Heart right ventricle (tissue), 16 donors: ENCODE results near the gene HAND1. TPM values are rescaled to one million over a fixed set of nuclear protein-coding genes. Genes with fewer than 3 reads are reported as not detected.

Experiments used
- ATAC-seq, 8 donors: fragments of 200-7000 bp; cut with Tn5 transposase; one replicate each; pipeline ENCODE4 v1.9.1; 2020; ENCODE audit warnings: mild to moderate bottlenecking in 8 of 8, moderate library complexity in 8 of 8, moderate number of reproducible peaks in 1 of 8
- DNase-seq, 2 donors: peaks; one replicate each; pipeline ENCODE4 v3.0.0-alpha.2; 2020
- H3K27ac ChIP-seq, 10 donors: fragments of 200-600 bp; sonication (generic) in 2 of 10; one replicate each; pipeline versions ENCODE4 v1.5.0 to v1.8.0; 2020 to 2022; ENCODE audit warnings: mild to moderate bottlenecking in 3 of 10
- H3K27me3 ChIP-seq, 7 donors: fragments of 200-600 bp; one replicate each; pipeline ENCODE4 v1.8.0; 2021 to 2022; ENCODE audit warnings: mild to moderate bottlenecking in 2 of 7
- H3K36me3 ChIP-seq, 9 donors: fragments of 200-600 bp; sonication (generic) in 1 of 9; one replicate each; pipeline versions ENCODE4 v1.5.0 to v1.8.0; 2020 to 2022; ENCODE audit warnings: mild to moderate bottlenecking in 2 of 9
- H3K4me1 ChIP-seq, 9 donors: fragments of 200-600 bp; sonication (generic) in 1 of 9; one replicate each; pipeline versions ENCODE4 v1.5.0 to v1.8.0; 2020 to 2022; ENCODE audit warnings: mild to moderate bottlenecking in 4 of 9
- H3K4me3 ChIP-seq, 10 donors: fragments of 200-600 bp; sonication (generic) in 2 of 10; one replicate each; pipeline versions ENCODE4 v1.5.0 to v1.8.0; 2020 to 2022; ENCODE audit warnings: mild to moderate bottlenecking in 7 of 10, moderate library complexity in 2 of 10
- H3K9me3 ChIP-seq, 11 donors: fragments of 200-600 bp in 10 of 11; sonication (generic) in 2 of 11; one replicate each; pipeline versions ENCODE4 v1.5.0 to v1.8.0; 2013 to 2022; ENCODE audit warnings: mild to moderate bottlenecking in 2 of 11, control low read depth in 1 of 11, moderate library complexity in 1 of 11
- WGBS, 2 donors: extraction: QIAGEN DNeasy Blood & Tissue Kit; methylation state at CpG; one replicate each; pipeline ENCODE4 v1.1.7; 2013; ENCODE audit warnings: inconsistent platforms in 1 of 2; 5-methylcytosine and 5-hydroxymethylcytosine counted together
- intact Hi-C, 10 donors: fragments of 100-400 bp; cut with DNase I; formaldehyde crosslinking; loops; one replicate each; pipeline versions ENCODE4 v1.11.1 to v1.14.2; 2022
- polyA plus RNA-seq, 2 donors: library from polyadenylated mRNA; stranded (reverse); fragments of 200-250 nt; gene quantifications; one replicate each; pipeline ENCODE4 v1.2.3, GENCODE V29; 2013
- total RNA-seq, 10 donors: library from RNA; stranded (reverse); fragmentation: NEBNext Ultra II Directional in 3 of 10; extraction: Animal tissue kit (Norgen Biotek cat#: 25700) in 3 of 10; gene quantifications; one replicate each; pipeline versions ENCODE4 v1.2.1 to v1.2.4, GENCODE V29; 2021 to 2023
- TF ChIP-seq, protein P1 (sequence below), 9 donors: fragments of 200-600 bp; sonication (generic) in 2 of 9; IDR thresholded peaks; one replicate each; pipeline versions ENCODE4 v1.5.0 to v1.8.0; 2021 to 2022; ENCODE audit warnings: antibody characterized with exemption in 9 of 9, mild to moderate bottlenecking in 5 of 9, moderate library complexity in 1 of 9
- donor health status: Arrhythmogenic right ventricular cardiomyopathy.
- donor health status: ischemic (EF 13 %, LVEDD 7.1; RV severe dilation, severe dysfunction).
- donor health status: healthy with polysubstance abuse.
- donor health status: DM: no; HTN: yes; CAD: no.
- donor health status: DM: no; HTN: no; CAD: no.
- donor health status: ischemic (EF 25% LVEDD 6.9; RV normal size, moderate dysfunction).
- donor health status: ischemic (EF 25% LVEDD 5.7; RV mildly dilated, moderate dysfunction).
- donor health status: healthy.
- donor health status: DM: yes; HTN: yes; CAD: no.
- donor health status: Ischemic cardiomyopathy.
- donor health status: ischemic (EF 35%, LVEDD 5.7; RV mildly dilated, moderate dysfunction).
- donor health status: nonischemic (EF 11% LVEDD 7.7; RV severe dilation, severe dysfunction).
- donor health status: DM: yes; HTN: yes; CAD: no.
- donor health status: PGD.
- donor health status: ischemic (EF 29% LVEDD 5.4; RV normal size, mild dysfunction).
- donor health status: nonischemic (EF 23%, LVEDD 6.1; RV moderate dilation, normal function).

The HAND1 gene
- total and polyA plus RNA-seq, 12 donors: 16.8 to 33.0 (median 24.6) TPM

- no peak overlapping the region for H3K4me3 ChIP-seq
- H3K9me3 ChIP-seq: no peaks in the 10 kb centered on the region
- H3K36me3 ChIP-seq: no peaks in the 10 kb centered on the region
- peak overlapping the region in 5 of 10 donors; percentile 9 to 85 (median 41) for H3K27ac ChIP-seq
- H3K4me1 ChIP-seq: peaks cover 10 to 51% (median 35%) of the 10 kb centered on the region in 9 donors
- WGBS, 2 donors: 34 to 43% methylated on average over 11 of the region's 11 CpGs
- intact Hi-C loops: loop anchor here in 2 of 10 donors (1.0 to 10.0 kb wide), 2 partner anchors 139 to 384 kb away; partner anchors contain the start of genes CNOT8 (in 1 of the 2) and FAXDC2 (in 1 of the 2)
- TF ChIP-seq, protein P1, sequence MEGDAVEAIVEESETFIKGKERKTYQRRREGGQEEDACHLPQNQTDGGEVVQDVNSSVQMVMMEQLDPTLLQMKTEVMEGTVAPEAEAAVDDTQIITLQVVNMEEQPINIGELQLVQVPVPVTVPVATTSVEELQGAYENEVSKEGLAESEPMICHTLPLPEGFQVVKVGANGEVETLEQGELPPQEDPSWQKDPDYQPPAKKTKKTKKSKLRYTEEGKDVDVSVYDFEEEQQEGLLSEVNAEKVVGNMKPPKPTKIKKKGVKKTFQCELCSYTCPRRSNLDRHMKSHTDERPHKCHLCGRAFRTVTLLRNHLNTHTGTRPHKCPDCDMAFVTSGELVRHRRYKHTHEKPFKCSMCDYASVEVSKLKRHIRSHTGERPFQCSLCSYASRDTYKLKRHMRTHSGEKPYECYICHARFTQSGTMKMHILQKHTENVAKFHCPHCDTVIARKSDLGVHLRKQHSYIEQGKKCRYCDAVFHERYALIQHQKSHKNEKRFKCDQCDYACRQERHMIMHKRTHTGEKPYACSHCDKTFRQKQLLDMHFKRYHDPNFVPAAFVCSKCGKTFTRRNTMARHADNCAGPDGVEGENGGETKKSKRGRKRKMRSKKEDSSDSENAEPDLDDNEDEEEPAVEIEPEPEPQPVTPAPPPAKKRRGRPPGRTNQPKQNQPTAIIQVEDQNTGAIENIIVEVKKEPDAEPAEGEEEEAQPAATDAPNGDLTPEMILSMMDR (IDR thresholded peaks at IDR 0.05): no peak
- H3K27me3 ChIP-seq: peaks cover 3 to 89% (median 69%) of the 10 kb centered on the region in 7 donors
- DNase-seq (no peak), ATAC-seq (no peak)
Observed at GRCh38 chr5:154470947-154471870, 6.8 kb downstream of the HAND1 start.

GRCh38 chr5:154470137-154470536 is 7.9 kb downstream of the HAND1 start:
- H3K27ac ChIP-seq: no peak overlapping the region
- WGBS, 2 donors: 26 to 33% methylated on average over 2 of the region's 2 CpGs
- peaks cover 3 to 78% (median 59%) of the 10 kb centered on the region in 7 donors for H3K27me3 ChIP-seq
- H3K9me3 ChIP-seq: no peaks in the 10 kb centered on the region
- no peak for DNase-seq
- TF ChIP-seq, protein P1 (IDR thresholded peaks at IDR 0.05): no peak
- no peak for ATAC-seq
- H3K36me3 ChIP-seq: no peaks in the 10 kb centered on the region
- intact Hi-C loops: loop anchor here in 2 of 10 donors (1.0 to 10.0 kb wide), 2 partner anchors 140 to 385 kb away; partner anchors contain the start of genes CNOT8 (in 1 of the 2) and FAXDC2 (in 1 of the 2)
- peaks cover 4 to 40% (median 24%) of the 10 kb centered on the region in 9 donors for H3K4me1 ChIP-seq
- H3K4me3 ChIP-seq: no peak overlapping the region

GRCh38 chr5:154467655-154468354 is 10.2 kb downstream of the HAND1 start:
- WGBS, 2 donors: 34 to 40% methylated on average over 18 of the region's 18 CpGs
- Histone ChIP-seq H3K4me1 (peaks cover 0 to 19% (median 3%) of the 10 kb centered on the region in 9 donors), H3K27ac (no peak overlapping the region), H3K27me3 (peaks cover under 1 to 55% (median 35%) of the 10 kb centered on the region in 7 donors), H3K36me3 (peaks cover 0 to 4% (median 0%) of the 10 kb centered on the region in 9 donors), H3K9me3 (no peaks in the 10 kb centered on the region), H3K4me3 (no peak overlapping the region)
- DNase-seq (peak; percentile 76 to 79), ATAC-seq (peak; percentile 87 to 95 (median 92))
- intact Hi-C loops: loop anchor here in 9 of 10 donors (1.0 to 5.0 kb wide), 4 partner anchors 139 to 143 kb away; no protein-coding TSS in a partner anchor
- TF ChIP-seq, protein P1 (IDR thresholded peaks at IDR 0.05): peak; percentile 89 to 97 (median 94)

DNA sequence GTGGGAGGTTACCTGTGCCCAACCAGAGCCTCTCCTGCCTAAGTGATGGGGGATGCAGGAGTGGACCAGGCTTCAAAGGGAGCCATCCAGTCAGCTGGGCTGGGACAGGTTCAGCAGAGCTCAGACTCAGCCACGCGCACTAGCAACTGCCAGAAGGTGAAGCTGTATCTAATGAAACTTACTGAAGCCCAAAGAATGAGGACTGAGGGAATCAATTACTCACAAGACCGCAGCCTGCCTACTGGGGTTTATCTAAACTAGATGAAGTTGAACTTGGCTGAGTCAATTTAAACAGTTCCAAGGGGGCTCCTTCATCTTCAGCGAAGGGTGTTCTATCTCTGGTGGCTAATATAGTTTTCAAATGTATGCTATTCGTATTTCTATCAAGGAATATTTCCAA is 11.4 kb downstream of the HAND1 start:
- H3K4me1 ChIP-seq: peaks cover 0 to 10% (median 3%) of the 10 kb centered on the region in 9 donors
- peaks cover 0 to 7% (median 0%) of the 10 kb centered on the region in 9 donors for H3K36me3 ChIP-seq
- H3K27ac ChIP-seq: no peak overlapping the region
- DNase-seq (no peak), ATAC-seq (no peak)
- no peaks in the 10 kb centered on the region for H3K9me3 ChIP-seq
- intact Hi-C loops: loop anchor here in 9 of 10 donors (1.0 to 5.0 kb wide), 4 partner anchors 141 to 144 kb away; no protein-coding TSS in a partner anchor
- peaks cover 0 to 43% (median 26%) of the 10 kb centered on the region in 7 donors for H3K27me3 ChIP-seq
- H3K4me3 ChIP-seq: no peak overlapping the region
- TF ChIP-seq, protein P1 (IDR thresholded peaks at IDR 0.05): no peak
- WGBS, 2 donors: 83 to 87% methylated on average over 5 of the region's 5 CpGs
